Fibroblast of mammary gland (primary cell): ENCODE results near the gene IFT122.
"Not testable (repeated sequence)": the region's sequence is repeated elsewhere in the genome, so short reads cannot be mapped to it uniquely, and the experiment has no call there.

Source experiments
- DNase-seq: peaks from one replicate; pipeline ENCODE4 v3.0.0-alpha.2; 2010; ENCODE audit warnings: low read depth
- H3K4me3 ChIP-seq: 2 replicates; pipeline ENCODE4 v1.5.1; 2011; ENCODE audit warnings: low read depth, mild to moderate bottlenecking, low read length, moderate library complexity; ENCODE audit not compliant: control insufficient read depth
- CTCF ChIP-seq: conservative IDR thresholded peaks from 2 replicates; pipeline ENCODE4 v1.5.1; 2011; ENCODE audit warnings: low read depth, low read length, inconsistent platforms; ENCODE audit not compliant: control insufficient read depth, insufficient read depth

IFT122 gene

GRCh38 chr3:129481766-129482332, 41.8 kb downstream of the IFT122 start:
- no peak overlapping the region for H3K4me3 ChIP-seq
- peak; percentile 75 for DNase-seq

DNA sequence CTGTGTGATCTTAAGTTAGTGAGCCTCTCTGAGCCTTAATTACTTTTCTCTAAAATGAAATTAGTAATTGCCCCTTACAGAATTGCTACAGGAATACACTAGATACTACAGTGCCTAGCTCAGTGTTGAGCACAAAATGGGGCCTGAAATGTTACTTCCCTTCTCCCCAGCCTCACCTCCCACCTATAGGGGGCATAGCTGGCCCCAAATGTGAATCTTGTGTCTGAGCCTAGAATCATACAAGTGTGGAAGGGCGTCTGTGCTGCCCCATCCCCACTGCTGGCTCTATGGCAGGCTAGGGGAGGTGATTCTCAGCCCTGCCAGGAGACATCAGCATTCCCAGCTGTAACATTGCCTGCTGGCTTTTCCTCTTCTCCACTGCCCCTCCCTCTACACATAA, 42.7 kb downstream of the IFT122 start:
- no peak overlapping the region for H3K4me3 ChIP-seq
- no peak for DNase-seq
- peak; percentile 20 for TF ChIP-seq CTCF

More at GRCh38 chr3:129481766-129482332, 41.8 kb downstream of the IFT122 start:
- no peak for TF ChIP-seq CTCF

DNA sequence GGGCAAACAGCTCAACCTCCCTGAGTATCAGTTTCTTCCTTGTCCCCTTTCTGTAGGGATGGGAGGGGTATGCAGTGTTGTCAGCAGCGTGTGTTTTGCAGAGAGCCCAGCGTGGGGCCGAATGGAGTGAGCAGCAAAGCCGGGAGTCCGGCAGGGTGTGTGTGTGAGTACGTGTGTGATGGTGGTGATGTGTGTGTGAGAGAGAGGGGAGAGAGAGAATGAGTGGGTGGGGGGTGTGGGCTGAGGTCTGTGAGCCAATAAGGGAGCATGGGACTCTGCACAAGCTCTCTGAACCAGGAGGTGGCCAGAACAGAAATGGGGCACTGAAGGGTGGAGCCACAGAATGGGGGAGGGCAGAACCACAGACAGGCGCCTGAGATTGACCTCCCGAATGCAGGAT, 43.8 kb downstream of the IFT122 start:
- DNase-seq = no peak
- no peak overlapping the region for H3K4me3 ChIP-seq
- no peak for TF ChIP-seq CTCF

DNA sequence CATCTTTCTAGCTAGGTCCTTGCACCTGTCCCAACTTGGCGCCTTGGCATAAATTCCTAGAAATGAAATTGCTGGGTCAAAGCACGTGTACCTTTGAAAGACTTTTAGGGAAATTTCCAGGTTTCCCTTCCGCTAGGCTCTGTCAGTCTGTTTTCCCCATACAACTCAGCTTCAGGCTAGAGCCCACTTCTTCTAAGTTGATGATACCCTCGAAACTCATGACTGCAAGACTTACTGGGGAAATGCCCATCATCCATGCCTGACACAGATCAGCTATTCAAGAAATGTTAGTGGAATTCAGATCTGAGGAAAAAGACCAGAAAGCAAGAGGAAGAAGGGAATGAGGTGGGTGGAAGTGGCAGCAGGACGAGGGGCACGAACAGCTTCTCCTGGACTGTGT, 45.1 kb downstream of the IFT122 start:
- DNase-seq, H3K4me3 ChIP-seq: not testable (repeated sequence)

DNA sequence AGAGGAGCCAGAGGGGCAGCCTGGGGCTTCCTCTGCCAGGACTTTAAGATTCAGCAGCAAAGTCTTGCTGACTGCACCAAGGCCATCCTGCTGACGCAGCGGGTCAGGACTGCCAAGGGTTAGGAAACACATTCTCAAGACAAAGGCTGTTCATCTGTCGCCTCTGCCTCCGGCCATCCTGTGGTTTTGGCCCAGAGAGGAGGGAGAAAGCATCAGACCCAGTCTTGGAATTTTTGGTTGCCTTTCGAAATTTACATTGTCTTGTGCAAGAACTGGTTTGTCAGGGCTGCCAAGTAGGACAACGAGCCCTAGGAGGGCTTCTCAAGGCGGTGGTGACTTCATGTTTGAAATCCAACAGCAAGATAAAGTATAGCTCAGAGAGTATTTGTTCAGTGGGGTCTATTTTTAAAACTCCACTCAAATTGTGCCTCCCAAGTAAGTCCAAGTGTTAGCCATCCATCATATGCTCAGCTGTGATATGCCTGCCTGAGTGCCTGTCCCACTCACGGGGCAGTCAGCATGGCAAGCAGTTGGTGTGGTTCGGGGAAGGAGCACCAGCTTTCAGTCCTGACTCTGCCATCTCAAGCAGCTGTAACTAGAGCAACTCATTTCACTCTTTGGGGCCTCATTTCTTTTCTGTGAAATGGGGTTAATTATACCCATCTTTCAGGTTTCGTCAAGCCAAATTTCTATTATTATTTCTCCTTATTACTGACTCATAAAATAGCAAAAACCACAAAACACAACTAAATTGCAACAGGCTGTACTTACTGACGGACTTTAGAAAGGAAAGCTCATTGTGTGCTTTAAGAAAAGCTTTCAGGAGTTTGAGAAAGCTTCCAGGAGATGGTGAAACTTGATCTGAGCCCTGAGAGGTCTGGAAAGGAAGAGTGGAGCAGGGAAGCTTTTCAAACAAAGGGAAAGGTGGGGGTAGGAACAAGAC, 46.0 kb downstream of the IFT122 start:
- no peak for TF ChIP-seq CTCF
- DNase-seq = peak; percentile 100
- no peak overlapping the region for H3K4me3 ChIP-seq

DNA sequence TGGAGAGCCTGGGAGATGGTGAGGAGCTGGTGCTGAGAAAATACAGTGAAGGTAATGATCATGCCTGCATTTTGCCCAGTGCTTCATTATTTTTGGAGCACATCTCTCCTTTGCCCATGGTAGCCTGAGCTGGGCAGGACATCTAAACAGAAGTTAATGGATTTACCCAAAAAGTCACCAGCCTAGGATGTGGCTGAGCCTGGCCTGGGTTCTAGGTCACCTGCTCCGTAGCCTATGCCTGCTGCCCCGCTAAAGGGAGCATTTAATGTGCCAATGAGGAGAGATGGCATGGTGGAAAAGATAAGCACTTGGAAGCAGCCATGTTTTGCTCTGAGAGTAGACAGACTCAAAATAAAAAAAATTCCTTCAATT, 46.6 kb downstream of the IFT122 start:
- no peak for TF ChIP-seq CTCF
- no peak for DNase-seq
- no peak overlapping the region for H3K4me3 ChIP-seq

- TF ChIP-seq CTCF = no peak
- DNase-seq = no peak
- no peak overlapping the region for H3K4me3 ChIP-seq
Observed at GRCh38 chr3:129487183-129487867, 47.3 kb downstream of the IFT122 start.

DNA sequence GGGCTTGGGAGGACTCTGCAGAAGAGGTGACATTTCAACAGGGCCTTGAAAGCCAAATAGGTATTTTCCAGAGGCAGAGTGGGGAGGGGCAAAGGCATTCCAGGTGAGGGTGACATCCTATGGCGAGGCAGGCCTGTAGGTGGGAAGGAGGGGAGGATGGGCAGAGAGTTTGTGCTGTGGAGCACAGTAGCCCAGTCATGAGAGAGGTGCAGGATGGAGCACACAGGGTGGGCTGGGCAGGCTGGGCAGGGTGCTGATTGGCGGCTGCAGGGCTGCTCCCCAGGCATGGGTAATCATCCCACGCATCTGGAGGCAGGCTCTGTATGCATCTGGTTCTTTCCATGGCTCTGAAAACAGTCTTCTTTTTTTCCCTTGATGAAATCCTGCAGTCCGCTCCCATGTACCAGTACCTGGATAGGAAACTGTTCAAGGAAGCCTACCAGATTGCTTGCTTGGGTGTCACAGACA, 47.9 kb downstream of the IFT122 start:
- not testable (repeated sequence) for H3K4me3 ChIP-seq, DNase-seq

DNA sequence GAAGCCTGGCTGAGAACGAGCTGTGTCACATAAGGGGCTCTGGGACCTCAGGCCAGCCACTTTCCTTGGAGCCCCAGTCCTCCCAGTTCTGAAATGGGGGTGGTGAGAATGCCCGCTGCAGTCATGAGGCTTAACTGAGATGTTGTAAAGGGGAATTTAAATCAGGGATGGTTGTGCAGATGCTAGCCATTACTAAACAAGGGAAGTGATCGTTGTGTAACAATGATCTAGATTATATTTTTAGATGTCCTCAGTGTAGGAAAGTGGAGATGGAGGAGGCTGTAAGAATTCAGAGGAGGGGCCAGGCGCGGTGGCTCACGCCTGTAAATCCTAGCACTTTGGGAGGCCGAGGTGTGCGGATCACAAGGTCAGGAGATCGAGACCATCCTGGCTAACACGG, 49.2 kb downstream of the IFT122 start:
- DNase-seq, H3K4me3 ChIP-seq: not testable (repeated sequence)
